K562 (cell line): Measurements from ENCODE around the gene PPP6R3. TPM values are rescaled to one million over a fixed set of nuclear protein-coding genes. Genes with fewer than 3 reads are reported as not detected.

Source experiments
- ATAC-seq: fragments of 200-7000 bp; cut with Tn5 transposase; 3 replicates; pipeline ENCODE4 v1.9.1; 2020; ENCODE audit warnings: moderate library complexity
- BruUV-seq: library from RNA; stranded (reverse); fragments of 400-500 nt; replicated peaks from 2 replicates; lab custom pipeline; 2021; lab: Mats Ljungman, UMichigan
- CTCF ChIA-PET: fragments of 300-600 bp; formaldehyde crosslinking; extraction: SDS; loops from one replicate; lab custom pipeline; 2021; ENCODE audit warnings: low intra/inter-chr PET ratio; lab: Yijun Ruan, JAX
- POLR2A ChIA-PET: fragments of 300-600, 350-650 bp; sonication (Branson Sonifier 250); formaldehyde crosslinking; extraction: SDS; loops from one replicate; lab custom pipeline; 2021; ENCODE audit warnings: antibody characterized with exemption, inconsistent platforms; lab: Yijun Ruan, JAX
- DNase-seq, 4 experiments: peaks; one replicate each; pipeline versions ENCODE4 v3.0.0 to v3.0.0-alpha.2; 2011 to 2018; ENCODE audit warnings: low spot score in 3 of 4, mixed read lengths in 3 of 4; ENCODE audit errors: extremely low read depth in 1 of 4
- FAIRE-seq: peaks from 2 replicates; lab custom pipeline; 2011; peaks lifted over from hg19 to GRCh38; lab: Jason Lieb, UNC
- H2AFZ ChIP-seq: 2 replicates; pipeline ENCODE4 v1.6.0; 2011; ENCODE audit warnings: low read depth, low read length, control low read depth, inconsistent platforms
- H3K27ac ChIP-seq: fragments of 200-600 bp; 3 replicates; pipeline ENCODE4 v1.8.0; 2011; ENCODE audit warnings: low read depth, mild to moderate bottlenecking, control low read depth, inconsistent platforms, low read length, moderate library complexity, mixed read lengths; ENCODE audit errors: extremely low read depth
- H3K27me3 ChIP-seq, 2 experiments: fragments of 300-600 bp in 1 of 2; 2 replicates in 1 of 2; 3 replicates in 1 of 2; pipeline versions ENCODE4 v1.6.0 to v1.8.0; 2011; ENCODE audit warnings: inconsistent platforms in 2 of 2, low read length in 2 of 2, mild to moderate bottlenecking in 1 of 2, mixed read lengths in 1 of 2, moderate library complexity in 1 of 2; ENCODE audit not compliant: control insufficient read depth in 2 of 2, insufficient read depth in 2 of 2
- H3K36me3 ChIP-seq: fragments of 300-600 bp; 3 replicates; pipeline ENCODE4 v1.8.0; 2011; ENCODE audit warnings: mild to moderate bottlenecking, low read length, inconsistent platforms; ENCODE audit not compliant: control insufficient read depth, insufficient read depth
- H3K4me1 ChIP-seq, 2 experiments: fragments of 200-600 bp in 1 of 2; replicated peaks in 1 of 2; 2 replicates in 1 of 2; 3 replicates in 1 of 2; pipeline versions ENCODE4 v1.5.1 to v1.8.0; 2011; ENCODE audit warnings: inconsistent platforms in 2 of 2, low read length in 2 of 2, mild to moderate bottlenecking in 1 of 2, mixed read lengths in 1 of 2, moderate library complexity in 1 of 2; ENCODE audit not compliant: control insufficient read depth in 2 of 2, insufficient read depth in 2 of 2
- H3K4me2 ChIP-seq: 2 replicates; pipeline ENCODE4 v1.6.1; 2011; ENCODE audit warnings: low read length, control low read depth, inconsistent platforms, mixed read lengths; ENCODE audit not compliant: insufficient read depth
- H3K4me3 ChIP-seq: fragments of 200-600 bp; sonication (generic), shearing (Covaris generic); 2 replicates; pipeline ENCODE4 v1.5.1; 2016; ENCODE audit warnings: control low read depth, inconsistent platforms
- H3K79me2 ChIP-seq: fragments of 200-600 bp; 3 replicates; pipeline ENCODE4 v1.8.0; 2011; ENCODE audit warnings: low read length, inconsistent platforms; ENCODE audit not compliant: control insufficient read depth, insufficient read depth
- H3K9ac ChIP-seq, 2 experiments: 2 replicates each; pipeline versions ENCODE4 v1.6.0 to v1.6.1; 2011; ENCODE audit warnings: low read depth in 2 of 2, low read length in 2 of 2, control low read depth in 1 of 2, inconsistent platforms in 1 of 2, mild to moderate bottlenecking in 1 of 2, mixed read lengths in 1 of 2; ENCODE audit not compliant: insufficient read depth in 1 of 2
- H3K9me1 ChIP-seq: one replicate; pipeline ENCODE4 v1.6.0; 2011; ENCODE audit warnings: inconsistent platforms, mild to moderate bottlenecking, low read length, moderate library complexity; ENCODE audit not compliant: control insufficient read depth, insufficient read depth
- H3K9me3 ChIP-seq: replicated peaks from 2 replicates; pipeline ENCODE4 v1.5.1; 2011; ENCODE audit warnings: low read depth, low read length, inconsistent platforms; ENCODE audit not compliant: control insufficient read depth, insufficient read depth
- H4K20me1 ChIP-seq: replicated peaks from 2 replicates; pipeline ENCODE4 v1.6.1; 2011; ENCODE audit warnings: low read length, inconsistent platforms, mixed read lengths; ENCODE audit not compliant: control insufficient read depth, insufficient read depth
- HMG20B ChIP-seq: fragments of 250-450 bp; sonication (Bioruptor Pico); IDR thresholded peaks from 2 replicates; pipeline ENCODE4 v1.5.0; 2021; ENCODE audit warnings: mild to moderate bottlenecking
- MGA ChIP-seq: fragments of 450-650 bp; IDR thresholded peaks from 2 replicates; pipeline ENCODE4 v1.6.1; 2016; ENCODE audit warnings: mild to moderate bottlenecking, moderate library complexity
- WGBS: fragments of 100-300 bp; shearing (Covaris generic); methylation state at CpG from one replicate; pipeline ENCODE4 v1.1.6; 2016; ENCODE audit warnings: low coverage, mixed read lengths; ENCODE audit not compliant: insufficient coverage; ENCODE audit errors: missing lambda C conversion rate; 5-methylcytosine and 5-hydroxymethylcytosine counted together
- in situ Hi-C: fragments of 300-500 bp; cut with MboI; formaldehyde crosslinking; loops from 4 replicates; pipeline ENCODE4 v1.15.0; 2018; ENCODE audit warnings: inconsistent platforms, mixed read lengths
- intact Hi-C: fragments of 100-400 bp; cut with micrococcal nuclease; formaldehyde crosslinking; loops from 2 replicates; pipeline ENCODE4 v1.14.2; 2022
- polyA plus RNA-seq, 8 experiments: library from polyadenylated mRNA; depleted of rRNA in 4 of 8; stranded (reverse) in 5 of 8; unstranded in 3 of 8; fragments of >200 nt; fragmentation: Nextera tagmentation in 2 of 8; fragmentation: Illumina TruSeq in 1 of 8; extraction: Ambion mirVana in 2 of 8; extraction: Trizol in 1 of 8; gene quantifications; 2 replicates each; pipeline versions ENCODE4 v1.2.1 to v1.2.3, GENCODE V29; 2011 to 2014; ENCODE audit warnings: inconsistent platforms in 1 of 8, missing spikeins in 1 of 8
- total RNA-seq, 7 experiments: library from RNA; depleted of rRNA in 6 of 7; stranded (reverse); fragments of >200 nt in 6 of 7; fragmentation: Illumina TruSeq in 2 of 7; extraction: Trizol in 2 of 7; gene quantifications; 2 replicates each; pipeline versions ENCODE4 v1.2.1 to v1.2.3, GENCODE V29; 2011 to 2021; ENCODE audit warnings: low replicate concordance in 1 of 7

The PPP6R3 gene
- total and polyA plus RNA-seq, 9 of the 15 experiments (the other 6 are each of a cell fraction or from before 2014, with no cell fraction given): 20.3 to 117 (median 80.6) TPM

- Histone ChIP-seq H3K9ac (no peak overlapping the region), H4K20me1 (peaks cover 7% of the 10 kb centered on the region; the same call in 1 of the 2 replicates), H3K9me1 (no peaks in the 10 kb centered on the region), H3K4me3 (no peak overlapping the region), H3K36me3 (peaks cover 75% of the 10 kb centered on the region), H3K4me1 (no peaks in the 10 kb centered on the region), H3K4me2 (no peak overlapping the region), H3K79me2 (peaks cover 69% of the 10 kb centered on the region), H2AFZ (no peak overlapping the region), H3K9me3 (no peaks in the 10 kb centered on the region), H3K27ac (no peak overlapping the region), H3K27me3 (no peaks in the 10 kb centered on the region)
- TF ChIP-seq HMG20B (CRISPR knock-in tag): no peak
- BruUV-seq: no TSS peak
- FAIRE-seq (no peak), DNase-seq (no peak), ATAC-seq (no peak)
- intact Hi-C loops (no loop called here), in situ Hi-C loops (no loop called here)
- POLR2A ChIA-PET: interaction anchor here (0.7 to 1.4 kb wide), 4 partner anchors 10 to 29 kb away, joined by 3 read pairs; no protein-coding TSS in a partner anchor
- 96% methylated on average over 8 of the region's 8 CpGs for WGBS
- CTCF ChIA-PET: no interaction called here
Observed at GRCh38 chr11:68535098-68535497, 74.5 kb downstream of the PPP6R3 start.

- no peak for ATAC-seq
- BruUV-seq: no TSS peak
- intact Hi-C loops (no loop called here), in situ Hi-C loops (no loop called here)
- Histone ChIP-seq H3K9me3 (no peaks in the 10 kb centered on the region), H3K79me2 (peaks cover 60% of the 10 kb centered on the region), H3K9ac (no peak overlapping the region), H3K4me3 (no peak overlapping the region), H3K27ac (no peak overlapping the region), H2AFZ (no peak overlapping the region), H3K36me3 (peaks cover 72% of the 10 kb centered on the region), H3K4me1 (no peaks in the 10 kb centered on the region), H3K27me3 (no peaks in the 10 kb centered on the region), H4K20me1 (peaks cover 5% of the 10 kb centered on the region; the same call in 1 of the 2 replicates), H3K9me1 (peaks cover 4% of the 10 kb centered on the region), H3K4me2 (no peak overlapping the region)
- ChIA-PET CTCF (no interaction called here), POLR2A (interaction anchor here (1.7 kb wide), 1 partner anchor 14 kb away, joined by 3 read pairs; no protein-coding TSS in a partner anchor)
- no peak for FAIRE-seq
- 78% methylated on average over 2 of the region's 2 CpGs for WGBS
- TF ChIP-seq MGA: no peak
- no peak for DNase-seq
Observed at GRCh38 chr11:68536706-68537105, 76.2 kb downstream of the PPP6R3 start.
